AG10803 (cell line): ENCODE measurements around the gene CD163.
"Not testable (repeated sequence)": the region's sequence is repeated elsewhere in the genome, so short reads cannot be mapped to it uniquely, and the experiment has no call there.

Experiments
- DNase-seq: peaks from one replicate; pipeline ENCODE4 v3.0.0; 2010; ENCODE audit warnings: low read depth
- H3K4me3 ChIP-seq: 2 replicates; pipeline ENCODE4 v1.5.1; 2011; ENCODE audit warnings: mild to moderate bottlenecking, low read length, control low read depth
- TF ChIP-seq, protein P1 (sequence below): conservative IDR thresholded peaks from 2 replicates; pipeline ENCODE4 v1.5.1; 2011; ENCODE audit warnings: mild to moderate bottlenecking, low read length, control low read depth, inconsistent platforms

CD163 gene

DNA sequence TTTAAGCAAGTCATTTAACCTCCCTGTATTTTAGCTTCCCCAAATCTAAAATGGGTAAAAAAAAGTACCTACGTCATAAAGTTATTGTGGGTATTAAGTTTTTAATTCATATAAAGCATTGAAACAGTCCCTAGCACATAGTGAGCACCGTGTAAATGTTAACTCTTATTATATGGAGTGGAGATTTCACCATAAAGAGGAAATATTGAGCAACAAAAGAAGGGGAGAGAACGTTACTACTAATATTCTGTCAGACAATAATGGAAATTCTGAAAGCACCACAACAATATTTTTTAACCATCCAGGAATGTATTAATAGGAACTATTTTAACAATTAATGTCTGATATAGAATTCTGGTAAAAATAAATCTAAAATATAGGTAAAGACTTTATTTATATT, 51.8 kb downstream of the CD163 start:
- no peak for DNase-seq
- H3K4me3 ChIP-seq: no peak overlapping the region
- TF ChIP-seq, protein P1, sequence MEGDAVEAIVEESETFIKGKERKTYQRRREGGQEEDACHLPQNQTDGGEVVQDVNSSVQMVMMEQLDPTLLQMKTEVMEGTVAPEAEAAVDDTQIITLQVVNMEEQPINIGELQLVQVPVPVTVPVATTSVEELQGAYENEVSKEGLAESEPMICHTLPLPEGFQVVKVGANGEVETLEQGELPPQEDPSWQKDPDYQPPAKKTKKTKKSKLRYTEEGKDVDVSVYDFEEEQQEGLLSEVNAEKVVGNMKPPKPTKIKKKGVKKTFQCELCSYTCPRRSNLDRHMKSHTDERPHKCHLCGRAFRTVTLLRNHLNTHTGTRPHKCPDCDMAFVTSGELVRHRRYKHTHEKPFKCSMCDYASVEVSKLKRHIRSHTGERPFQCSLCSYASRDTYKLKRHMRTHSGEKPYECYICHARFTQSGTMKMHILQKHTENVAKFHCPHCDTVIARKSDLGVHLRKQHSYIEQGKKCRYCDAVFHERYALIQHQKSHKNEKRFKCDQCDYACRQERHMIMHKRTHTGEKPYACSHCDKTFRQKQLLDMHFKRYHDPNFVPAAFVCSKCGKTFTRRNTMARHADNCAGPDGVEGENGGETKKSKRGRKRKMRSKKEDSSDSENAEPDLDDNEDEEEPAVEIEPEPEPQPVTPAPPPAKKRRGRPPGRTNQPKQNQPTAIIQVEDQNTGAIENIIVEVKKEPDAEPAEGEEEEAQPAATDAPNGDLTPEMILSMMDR: no peak

DNA sequence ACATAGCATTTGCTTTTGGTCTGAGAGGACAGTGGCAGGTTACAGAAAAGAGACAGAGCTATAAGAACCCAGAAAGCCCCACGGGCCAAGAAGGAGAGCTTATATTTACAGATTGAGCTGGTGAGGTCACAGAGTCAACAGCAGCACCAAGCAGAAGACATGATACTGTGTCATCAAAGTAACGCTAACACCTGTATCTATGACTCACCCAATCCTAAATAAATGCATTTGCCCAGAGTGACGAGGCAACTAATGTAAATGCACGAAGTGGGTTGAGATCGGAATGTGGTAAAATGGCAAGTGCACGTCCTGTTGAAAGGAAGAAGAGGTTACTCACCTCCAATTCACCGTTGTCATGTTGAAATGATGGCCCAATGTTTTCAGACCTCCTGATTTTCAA, 52.9 kb downstream of the CD163 start:
- H3K4me3 ChIP-seq: no peak overlapping the region
- TF ChIP-seq, protein P1: no peak
- no peak for DNase-seq

DNA sequence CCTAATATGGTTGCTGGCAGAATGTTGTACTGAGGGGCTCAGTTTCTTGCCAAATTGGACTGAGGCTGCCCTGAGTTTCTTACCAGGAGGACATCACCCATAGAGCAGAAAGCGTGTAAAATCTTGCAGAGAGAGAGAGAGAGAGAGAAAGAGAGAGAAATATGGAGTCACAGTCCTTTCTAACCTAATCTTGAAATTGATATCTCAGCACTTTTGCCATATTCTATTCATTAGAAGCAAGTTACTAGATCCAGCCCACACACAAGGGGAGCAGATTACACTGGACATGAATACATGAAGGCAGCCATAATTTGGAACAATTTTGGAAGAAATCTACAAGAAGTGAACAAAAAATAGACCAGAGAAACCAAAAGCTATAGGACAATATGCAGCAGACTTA, 55.5 kb downstream of the CD163 start:
- TF ChIP-seq, protein P1: no peak
- H3K4me3 ChIP-seq: no peak overlapping the region
- no peak for DNase-seq

- H3K4me3 ChIP-seq: no peak overlapping the region
- TF ChIP-seq, protein P1: no peak
- DNase-seq: no peak
Measured at GRCh38 chr12:7444537-7444936, 59.0 kb downstream of the CD163 start.

- TF ChIP-seq, protein P1: no peak
- H3K4me3 ChIP-seq: no peak within 1 kb of the TSS
- no peak for DNase-seq
Measured at GRCh38 chr12:7444076-7444475, 59.5 kb downstream of the CD163 start, which contains the start of gene CD163L1. Gene CD163L1, minus strand, starts transcription at chr12:7444153. Its CDS starts 26 bp downstream, at chr12:7444127.

DNA sequence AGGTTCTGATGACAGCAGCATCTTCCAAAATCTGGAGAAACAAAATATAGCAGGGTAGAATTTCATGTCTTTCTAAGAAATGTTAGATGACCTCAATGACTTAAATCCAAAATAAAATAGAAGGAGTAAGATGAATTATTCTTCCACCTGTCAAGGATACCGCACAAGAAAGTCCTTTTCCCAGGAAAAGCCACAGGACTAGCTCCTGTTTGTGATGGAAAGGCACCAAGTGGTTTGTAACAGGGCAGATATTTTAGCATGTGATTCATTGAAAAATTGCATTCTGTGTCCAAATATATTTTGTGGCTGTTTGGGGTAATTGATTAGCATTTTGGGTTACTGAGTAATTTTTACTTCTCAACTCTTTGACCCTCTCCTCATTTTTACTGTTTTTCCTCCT, 62.4 kb downstream of the CD163 start:
- TF ChIP-seq, protein P1: no peak
- DNase-seq: peak; percentile 4
- H3K4me3 ChIP-seq: no peak overlapping the region

DNA sequence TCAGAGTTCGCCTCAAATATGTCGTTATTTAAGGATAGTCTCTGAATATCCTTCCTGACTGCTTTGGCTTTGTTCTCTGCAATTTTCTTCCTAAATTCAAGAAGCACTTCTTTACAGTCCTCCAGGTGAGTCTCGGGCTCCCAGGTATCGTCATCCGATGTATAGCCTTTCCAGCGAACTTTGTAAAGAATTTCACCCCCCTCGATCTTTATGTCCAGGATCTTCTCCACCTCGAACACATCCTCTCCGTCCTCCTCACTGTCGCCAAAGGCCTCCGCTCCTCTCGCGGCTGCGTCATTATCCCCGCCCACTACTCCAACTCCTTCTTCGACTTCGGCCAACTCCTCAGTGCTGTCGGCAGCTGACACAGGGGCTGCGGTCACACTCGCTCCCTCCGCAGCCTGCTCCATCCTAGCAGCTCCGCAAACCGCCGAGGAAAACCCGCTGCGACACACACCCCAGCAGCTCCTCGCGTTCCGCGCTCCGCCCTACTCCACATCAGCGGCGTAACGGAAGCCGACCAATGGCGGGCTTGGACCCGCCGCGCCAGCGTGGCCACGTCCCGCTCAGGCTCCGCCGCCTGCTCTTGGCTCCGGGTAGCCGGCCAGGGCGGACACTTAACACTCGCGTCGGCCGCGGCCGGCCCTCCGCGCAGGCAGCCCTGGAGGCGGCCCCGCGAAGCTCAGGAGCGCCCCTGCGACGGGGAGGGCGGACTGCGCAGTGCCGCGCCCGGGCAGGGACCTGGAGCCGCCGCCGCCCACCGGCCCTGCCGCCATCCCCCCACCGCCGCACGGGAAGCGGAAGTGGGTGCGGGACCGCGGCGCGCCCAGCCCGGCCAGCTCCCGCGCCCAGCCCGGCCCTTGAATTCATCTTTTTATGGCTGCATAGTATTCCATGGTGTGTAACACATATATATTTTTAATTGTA, 63.7 kb downstream of the CD163 start:
- TF ChIP-seq, protein P1: no peak
- DNase-seq: peak; percentile 68
- H3K4me3 ChIP-seq: peak overlapping the region; percentile 58

GRCh38 chr12:7438291-7438995, 65.1 kb downstream of the CD163 start:
- H3K4me3 ChIP-seq, DNase-seq: not testable (repeated sequence)

GRCh38 chr12:7437494-7437893, 66.1 kb downstream of the CD163 start:
- not testable (repeated sequence) for DNase-seq, H3K4me3 ChIP-seq
